SU-DHL-6 (cell line): ENCODE measurements around the gene KLRF1.

Experiments
- H2AFZ ChIP-seq: fragments of 200-600 bp; sonication (generic); 2 replicates; pipeline ENCODE4 v1.6.1; 2014; ENCODE audit warnings: low read depth, mild to moderate bottlenecking, moderate library complexity, mixed read lengths, antibody characterized with exemption, low read length; ENCODE audit not compliant: severe bottlenecking
- H3F3A ChIP-seq: fragments of 200-600 bp; shearing (Covaris generic); 2 replicates; pipeline ENCODE4 v1.6.0; 2016; ENCODE audit warnings: antibody characterized with exemption, mild to moderate bottlenecking; ENCODE audit not compliant: insufficient read depth
- H3K27ac ChIP-seq: fragments of 200-600 bp; sonication (generic); 2 replicates; pipeline ENCODE4 v1.5.1; 2016; ENCODE audit warnings: low read depth, mild to moderate bottlenecking, low read length, moderate library complexity, mixed read lengths
- H3K27me3 ChIP-seq: fragments of 200-600 bp; sonication (generic), shearing (Covaris generic); 2 replicates; pipeline ENCODE4 v1.6.0; 2014; ENCODE audit warnings: mild to moderate bottlenecking, low read length
- H3K36me3 ChIP-seq: fragments of 200-600 bp; sonication (generic); 2 replicates; pipeline ENCODE4 v1.6.1; 2014; ENCODE audit warnings: mild to moderate bottlenecking, low read length, mixed read lengths
- H3K4me2 ChIP-seq: fragments of 300-600, 200-600 bp; shearing (Covaris generic), sonication (generic); 2 replicates; pipeline ENCODE4 v1.6.0; 2014; ENCODE audit warnings: low read length, low read depth, mild to moderate bottlenecking; ENCODE audit not compliant: poor library complexity, severe bottlenecking
- H3K4me3 ChIP-seq: fragments of 200-600 bp; sonication (generic); 2 replicates; pipeline ENCODE4 v1.5.1; 2014; ENCODE audit warnings: antibody characterized with exemption, low read length, mild to moderate bottlenecking, mixed read lengths; ENCODE audit not compliant: insufficient read depth, poor library complexity, severe bottlenecking
- H3K79me2 ChIP-seq: fragments of 200-600 bp; sonication (generic); 2 replicates; pipeline ENCODE4 v1.6.1; 2014; ENCODE audit warnings: mild to moderate bottlenecking, low read length, moderate library complexity; ENCODE audit not compliant: insufficient read depth
- H3K9ac ChIP-seq: fragments of 200-600 bp; sonication (generic); 2 replicates; pipeline ENCODE4 v1.7.0; 2014; ENCODE audit warnings: mild to moderate bottlenecking, low read length
- H3K9me2 ChIP-seq: fragments of 200-600 bp; sonication (generic); replicated peaks from 2 replicates; pipeline ENCODE4 v1.6.1; 2014; ENCODE audit warnings: low read length; ENCODE audit not compliant: insufficient read depth
- H3K9me3 ChIP-seq: fragments of 200-600 bp; sonication (generic); 2 replicates; pipeline ENCODE4 v1.6.1; 2014; ENCODE audit warnings: low read length, mixed read lengths; ENCODE audit not compliant: insufficient read depth
- H4K20me1 ChIP-seq: fragments of 200-600 bp; sonication (generic); 2 replicates; pipeline ENCODE4 v1.6.1; 2014; ENCODE audit warnings: low read depth, mild to moderate bottlenecking, antibody characterized with exemption, low read length, moderate library complexity, mixed read lengths
- EZH2phosphoT487 ChIP-seq: fragments of 200-600 bp; sonication (generic), shearing (Covaris generic); conservative IDR thresholded peaks from 2 replicates; pipeline ENCODE4 v1.6.1; 2018; ENCODE audit warnings: mild to moderate bottlenecking, antibody characterized with exemption, low read length, moderate library complexity, mixed read lengths
- TF ChIP-seq, protein P1 (sequence below): fragments of 200-600 bp; sonication (generic); IDR thresholded peaks from one replicate; pipeline ENCODE4 v1.5.1; 2017; ENCODE audit warnings: antibody characterized with exemption, mild to moderate bottlenecking, low read length, moderate library complexity; ENCODE audit not compliant: insufficient read depth, poor library complexity, severe bottlenecking

The KLRF1 gene

DNA sequence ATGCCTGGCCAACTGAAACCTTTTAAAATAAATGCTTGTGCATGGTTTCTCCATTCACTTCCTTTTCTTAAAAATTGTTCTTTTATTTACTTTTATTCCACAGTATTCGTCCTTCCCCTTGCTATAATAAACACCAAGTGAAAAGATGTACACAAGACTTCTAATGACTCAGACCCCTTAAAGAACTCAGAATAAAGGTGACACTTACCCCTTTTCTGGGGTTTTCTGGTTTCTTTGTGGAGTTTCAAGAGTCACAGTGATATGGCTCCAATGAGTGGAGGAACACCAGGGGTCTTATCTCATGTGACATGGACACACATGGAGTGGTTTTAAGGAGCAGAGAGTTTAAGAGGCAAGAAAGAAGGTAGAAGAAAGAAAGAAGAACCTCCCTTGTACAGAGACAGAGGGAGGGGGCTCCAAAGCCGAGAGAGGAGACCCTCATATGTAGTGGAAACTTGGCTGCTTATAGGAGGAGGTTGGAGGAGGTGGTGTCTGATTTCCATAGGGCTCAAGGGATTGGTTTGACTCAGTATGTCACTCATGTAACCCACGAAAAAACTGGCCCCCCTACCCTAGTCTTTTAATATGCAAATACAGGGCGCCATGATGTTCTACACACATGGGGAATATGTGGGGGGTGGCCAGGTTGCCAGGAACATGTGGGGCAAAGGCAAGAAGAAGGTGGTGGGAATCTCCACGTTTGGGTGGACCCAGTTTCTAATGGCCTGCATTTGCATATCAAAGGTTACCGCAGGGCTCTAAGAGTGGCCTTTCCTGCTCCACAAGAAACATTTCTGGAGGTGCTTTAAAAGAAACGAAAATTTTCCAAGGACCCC is 44.5 kb upstream of the KLRF1 start:
- no peak for TF ChIP-seq EZH2phosphoT487
- TF ChIP-seq, protein P1, sequence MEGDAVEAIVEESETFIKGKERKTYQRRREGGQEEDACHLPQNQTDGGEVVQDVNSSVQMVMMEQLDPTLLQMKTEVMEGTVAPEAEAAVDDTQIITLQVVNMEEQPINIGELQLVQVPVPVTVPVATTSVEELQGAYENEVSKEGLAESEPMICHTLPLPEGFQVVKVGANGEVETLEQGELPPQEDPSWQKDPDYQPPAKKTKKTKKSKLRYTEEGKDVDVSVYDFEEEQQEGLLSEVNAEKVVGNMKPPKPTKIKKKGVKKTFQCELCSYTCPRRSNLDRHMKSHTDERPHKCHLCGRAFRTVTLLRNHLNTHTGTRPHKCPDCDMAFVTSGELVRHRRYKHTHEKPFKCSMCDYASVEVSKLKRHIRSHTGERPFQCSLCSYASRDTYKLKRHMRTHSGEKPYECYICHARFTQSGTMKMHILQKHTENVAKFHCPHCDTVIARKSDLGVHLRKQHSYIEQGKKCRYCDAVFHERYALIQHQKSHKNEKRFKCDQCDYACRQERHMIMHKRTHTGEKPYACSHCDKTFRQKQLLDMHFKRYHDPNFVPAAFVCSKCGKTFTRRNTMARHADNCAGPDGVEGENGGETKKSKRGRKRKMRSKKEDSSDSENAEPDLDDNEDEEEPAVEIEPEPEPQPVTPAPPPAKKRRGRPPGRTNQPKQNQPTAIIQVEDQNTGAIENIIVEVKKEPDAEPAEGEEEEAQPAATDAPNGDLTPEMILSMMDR, result no peak
- Histone ChIP-seq H3K4me3 (no peak overlapping the region), H3K4me2 (no peak overlapping the region), H3K9me3 (no peaks in the 10 kb centered on the region), H3F3A (no peaks in the 10 kb centered on the region), H3K27me3 (no peaks in the 10 kb centered on the region), H3K79me2 (no peaks in the 10 kb centered on the region), H3K27ac (no peak overlapping the region), H3K9ac (no peak overlapping the region), H3K9me2 (no peaks in the 10 kb centered on the region), H4K20me1 (no peaks in the 10 kb centered on the region), H3K36me3 (no peaks in the 10 kb centered on the region), H2AFZ (no peak overlapping the region)

DNA sequence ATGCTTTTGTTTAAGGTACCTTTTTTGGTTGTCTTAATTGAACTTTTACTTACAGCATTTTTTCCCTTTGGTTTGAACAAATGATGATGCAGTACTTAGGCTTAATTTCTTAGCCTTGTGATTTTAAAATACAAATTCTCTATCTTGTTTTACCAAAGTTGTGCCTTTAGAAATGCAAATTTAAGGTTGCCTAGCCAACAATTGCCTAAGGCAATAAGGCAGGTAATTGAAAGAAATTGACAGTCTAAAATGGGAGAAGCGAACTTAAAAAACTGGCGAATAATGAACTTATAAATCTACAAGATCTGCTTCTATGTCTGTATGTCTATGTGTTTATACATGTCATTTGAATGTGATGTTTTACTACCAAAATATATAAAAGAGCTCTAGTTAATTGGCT is 43.0 kb upstream of the KLRF1 start:
- Histone ChIP-seq H3K9ac (no peak overlapping the region), H3K9me3 (no peaks in the 10 kb centered on the region), H3K4me3 (no peak overlapping the region), H2AFZ (no peak overlapping the region), H3K79me2 (no peaks in the 10 kb centered on the region), H3F3A (no peaks in the 10 kb centered on the region), H3K27me3 (no peaks in the 10 kb centered on the region), H3K36me3 (no peaks in the 10 kb centered on the region), H4K20me1 (no peaks in the 10 kb centered on the region), H3K9me2 (no peaks in the 10 kb centered on the region), H3K4me2 (no peak overlapping the region), H3K27ac (no peak overlapping the region)
- TF ChIP-seq, protein P1, result no peak
- TF ChIP-seq EZH2phosphoT487, result no peak

DNA sequence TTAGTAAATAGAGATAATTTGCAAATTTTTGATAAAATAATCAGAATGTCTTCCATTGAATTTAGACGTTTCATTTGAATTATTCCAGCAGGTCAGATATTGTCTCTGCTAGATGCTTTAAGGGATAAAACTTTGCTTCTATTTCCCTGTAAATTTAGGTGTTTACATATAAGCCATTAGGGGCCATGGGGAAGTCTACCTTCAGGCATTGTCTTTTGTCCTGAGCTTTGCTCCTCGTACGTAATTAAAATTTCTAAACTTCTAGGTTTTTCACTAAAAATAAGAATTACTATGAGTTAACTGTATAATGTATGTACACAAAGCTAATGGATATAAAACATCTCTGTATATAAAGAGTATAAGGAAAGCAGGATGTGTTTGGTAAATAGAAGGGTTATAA is 42.5 kb upstream of the KLRF1 start:
- no peaks in the 10 kb centered on the region for H3K79me2 ChIP-seq
- no peak for TF ChIP-seq EZH2phosphoT487
- TF ChIP-seq, protein P1, result no peak
- H3K9me2 ChIP-seq, result no peaks in the 10 kb centered on the region
- no peaks in the 10 kb centered on the region for H3K9me3 ChIP-seq
- H3K27ac ChIP-seq, result no peak overlapping the region
- no peak overlapping the region for H2AFZ ChIP-seq
- H3F3A ChIP-seq, result no peaks in the 10 kb centered on the region
- H3K4me3 ChIP-seq, result no peak overlapping the region
- no peaks in the 10 kb centered on the region for H3K36me3 ChIP-seq
- H4K20me1 ChIP-seq, result no peaks in the 10 kb centered on the region
- H3K9ac ChIP-seq, result no peak overlapping the region
- H3K27me3 ChIP-seq, result no peaks in the 10 kb centered on the region
- H3K4me2 ChIP-seq, result no peak overlapping the region
